BJ (cell line): Measurements from ENCODE around the gene PROCR. TPM values are rescaled to one million over a fixed set of nuclear protein-coding genes. Genes with fewer than 3 reads are reported as not detected.
"Not testable (repeated sequence)": the region's sequence is repeated elsewhere in the genome, so short reads cannot be mapped to it uniquely, and the experiment has no call there.

ENCODE experiments used
- CTCF ChIA-PET: fragments of 350-600 bp; formaldehyde crosslinking; extraction: SDS; loops from one replicate; lab custom pipeline; 2021; ENCODE audit warnings: antibody characterized with exemption, inconsistent platforms; lab: Yijun Ruan, JAX
- POLR2A ChIA-PET: fragments of 300-600 bp; sonication (Branson Sonifier 250); formaldehyde crosslinking; extraction: SDS; loops from one replicate; lab custom pipeline; 2021; ENCODE audit warnings: antibody characterized with exemption; lab: Charles Lee
- DNase-seq: peaks from one replicate; pipeline ENCODE4 v3.0.0-alpha.2; 2011; ENCODE audit warnings: low read depth
- H3K27me3 ChIP-seq: 2 replicates; pipeline ENCODE4 v1.6.0; 2011; ENCODE audit warnings: low read length; ENCODE audit not compliant: control insufficient read depth, insufficient read depth
- H3K36me3 ChIP-seq: 2 replicates; pipeline ENCODE4 v1.5.1; 2011; ENCODE audit warnings: low read length; ENCODE audit not compliant: control insufficient read depth, insufficient read depth
- H3K4me3 ChIP-seq: 2 replicates; pipeline ENCODE4 v1.5.1; 2011; ENCODE audit warnings: low read depth, mild to moderate bottlenecking, control low read depth, low read length
- polyA plus RNA-seq: library from polyadenylated mRNA; depleted of rRNA; stranded (reverse); fragments of >200 nt; gene quantifications from 2 replicates; pipeline ENCODE4 v1.2.3, GENCODE V29; 2011
- TF ChIP-seq, protein P1 (sequence below): IDR thresholded peaks from 2 replicates; pipeline ENCODE4 v1.5.1; 2011; ENCODE audit warnings: low read depth, mild to moderate bottlenecking, control low read depth, inconsistent platforms, low read length, moderate library complexity; ENCODE audit not compliant: insufficient read depth

The PROCR gene
- polyA plus RNA-seq, 1 experiment, result 32.8 TPM

DNA sequence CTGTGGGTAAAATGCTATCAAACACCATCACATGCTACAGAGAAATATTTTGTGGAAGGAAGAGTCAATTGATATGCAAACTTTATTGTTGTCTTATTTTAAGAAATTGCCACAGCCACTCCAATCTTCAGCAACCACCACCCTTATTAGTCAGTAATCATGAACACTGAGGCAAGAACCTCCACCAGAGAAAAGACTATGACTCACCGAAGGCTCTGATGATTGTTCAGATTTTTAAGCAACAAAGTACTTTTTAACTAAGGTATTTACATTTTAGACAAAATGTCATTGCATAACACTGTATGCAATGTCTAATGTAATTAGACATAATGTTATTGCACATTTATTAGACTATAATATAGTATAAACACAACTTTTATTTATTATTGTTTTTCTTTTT is 28.4 kb downstream of the PROCR start:
- H3K36me3 ChIP-seq, result no peaks in the 10 kb centered on the region
- DNase-seq, result peak; percentile 53
- H3K4me3 ChIP-seq, result no peak overlapping the region
- ChIA-PET POLR2A (no interaction called here), CTCF (no interaction called here)
- no peaks in the 10 kb centered on the region for H3K27me3 ChIP-seq
- TF ChIP-seq, protein P1, sequence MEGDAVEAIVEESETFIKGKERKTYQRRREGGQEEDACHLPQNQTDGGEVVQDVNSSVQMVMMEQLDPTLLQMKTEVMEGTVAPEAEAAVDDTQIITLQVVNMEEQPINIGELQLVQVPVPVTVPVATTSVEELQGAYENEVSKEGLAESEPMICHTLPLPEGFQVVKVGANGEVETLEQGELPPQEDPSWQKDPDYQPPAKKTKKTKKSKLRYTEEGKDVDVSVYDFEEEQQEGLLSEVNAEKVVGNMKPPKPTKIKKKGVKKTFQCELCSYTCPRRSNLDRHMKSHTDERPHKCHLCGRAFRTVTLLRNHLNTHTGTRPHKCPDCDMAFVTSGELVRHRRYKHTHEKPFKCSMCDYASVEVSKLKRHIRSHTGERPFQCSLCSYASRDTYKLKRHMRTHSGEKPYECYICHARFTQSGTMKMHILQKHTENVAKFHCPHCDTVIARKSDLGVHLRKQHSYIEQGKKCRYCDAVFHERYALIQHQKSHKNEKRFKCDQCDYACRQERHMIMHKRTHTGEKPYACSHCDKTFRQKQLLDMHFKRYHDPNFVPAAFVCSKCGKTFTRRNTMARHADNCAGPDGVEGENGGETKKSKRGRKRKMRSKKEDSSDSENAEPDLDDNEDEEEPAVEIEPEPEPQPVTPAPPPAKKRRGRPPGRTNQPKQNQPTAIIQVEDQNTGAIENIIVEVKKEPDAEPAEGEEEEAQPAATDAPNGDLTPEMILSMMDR, result no peak

DNA sequence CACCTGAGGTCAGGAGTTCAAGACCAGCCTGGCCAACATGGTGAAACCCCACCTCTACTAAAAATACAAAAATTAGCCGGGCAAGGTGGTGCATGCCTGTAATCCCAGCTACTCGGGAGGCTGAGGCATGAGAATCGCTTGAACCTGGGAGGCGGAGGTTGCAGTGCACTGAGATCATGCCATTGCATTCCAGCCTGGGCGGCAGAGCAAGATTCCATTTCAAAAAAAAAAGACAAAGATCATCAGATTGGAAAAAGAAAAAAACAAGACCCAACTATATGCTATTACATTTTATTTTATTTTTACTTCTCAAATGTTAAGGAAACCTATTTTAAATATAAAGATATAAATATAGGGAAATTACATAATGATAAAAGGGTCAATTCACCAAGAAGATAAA is 29.6 kb downstream of the PROCR start:
- DNase-seq, H3K27me3 ChIP-seq, H3K4me3 ChIP-seq, POLR2A ChIA-PET, H3K36me3 ChIP-seq: not testable (repeated sequence)
- CTCF ChIA-PET, result interaction anchor here (0.9 kb wide), 1 partner anchor 55 kb away, joined by 3 read pairs; the partner anchor contains the start of gene EDEM2

DNA sequence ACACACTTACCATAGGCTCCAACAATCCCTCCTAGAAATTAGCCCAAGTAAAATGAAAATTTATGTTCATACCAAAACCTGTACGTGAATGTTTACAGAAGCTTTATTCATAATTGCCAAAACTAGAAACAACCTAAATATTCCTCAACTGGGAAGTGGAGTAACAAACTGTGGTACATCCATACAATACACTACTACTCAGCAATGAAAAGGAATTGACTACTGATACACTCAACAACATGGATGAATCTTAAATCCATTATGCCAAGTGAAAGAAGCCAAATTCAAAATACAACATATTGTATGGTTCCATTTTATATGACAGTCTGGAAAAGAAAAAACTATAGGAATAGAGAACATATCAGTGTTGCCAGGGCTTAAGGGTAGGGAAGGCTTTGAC is 34.9 kb downstream of the PROCR start:
- DNase-seq, result no peak
- H3K4me3 ChIP-seq, result no peak overlapping the region
- TF ChIP-seq, protein P1, result no peak
- POLR2A ChIA-PET, result no interaction called here
- no peaks in the 10 kb centered on the region for H3K27me3 ChIP-seq
- CTCF ChIA-PET, result interaction anchor here (3.8 to 5.0 kb wide), 2 partner anchors 61 to 110 kb away, joined by 48 to 61 read pairs; partner anchors contain the start of gene EDEM2
- H3K36me3 ChIP-seq, result no peaks in the 10 kb centered on the region

DNA sequence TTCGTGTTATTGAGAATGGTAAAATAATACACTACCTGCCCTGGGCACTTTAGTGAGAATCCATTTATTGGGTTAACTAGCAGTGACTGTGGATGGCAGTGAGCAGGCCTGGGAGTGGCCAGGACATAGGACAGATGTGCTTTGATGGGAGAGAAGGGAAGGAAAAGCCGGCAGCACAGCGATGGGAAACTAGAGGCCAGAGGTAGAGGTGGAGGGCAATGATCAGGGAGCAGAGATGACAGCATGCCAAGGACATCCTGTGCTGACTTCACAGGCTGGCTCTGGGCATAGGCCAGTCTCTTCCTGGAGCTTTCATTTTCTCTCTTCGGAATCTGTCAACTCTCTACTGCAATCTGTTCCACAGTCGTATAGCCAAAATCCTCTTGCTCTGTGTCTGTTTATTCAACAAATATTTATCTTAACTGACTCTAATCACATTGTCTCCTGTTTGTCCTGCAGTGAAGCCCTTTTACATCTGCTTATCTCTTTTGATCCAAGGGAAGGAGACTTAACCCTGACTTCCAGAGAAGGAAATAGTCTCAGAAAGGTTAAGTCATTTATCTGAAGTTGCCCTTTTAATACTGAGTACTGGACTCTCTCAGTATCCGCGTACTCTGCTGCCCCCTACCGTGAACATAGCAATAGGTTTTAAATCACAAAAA is 36.2 kb downstream of the PROCR start:
- TF ChIP-seq, protein P1, result peak; percentile 74
- no peaks in the 10 kb centered on the region for H3K27me3 ChIP-seq
- no peak for DNase-seq
- POLR2A ChIA-PET, result no interaction called here
- no peaks in the 10 kb centered on the region for H3K36me3 ChIP-seq
- CTCF ChIA-PET, result interaction anchor here (0.6 to 5.0 kb wide), 19 partner anchors 10 to 372 kb away, joined by 3 to 61 read pairs (median 4); partner anchors contain the start of genes EDEM2 and MMP24
- H3K4me3 ChIP-seq, result no peak overlapping the region

DNA sequence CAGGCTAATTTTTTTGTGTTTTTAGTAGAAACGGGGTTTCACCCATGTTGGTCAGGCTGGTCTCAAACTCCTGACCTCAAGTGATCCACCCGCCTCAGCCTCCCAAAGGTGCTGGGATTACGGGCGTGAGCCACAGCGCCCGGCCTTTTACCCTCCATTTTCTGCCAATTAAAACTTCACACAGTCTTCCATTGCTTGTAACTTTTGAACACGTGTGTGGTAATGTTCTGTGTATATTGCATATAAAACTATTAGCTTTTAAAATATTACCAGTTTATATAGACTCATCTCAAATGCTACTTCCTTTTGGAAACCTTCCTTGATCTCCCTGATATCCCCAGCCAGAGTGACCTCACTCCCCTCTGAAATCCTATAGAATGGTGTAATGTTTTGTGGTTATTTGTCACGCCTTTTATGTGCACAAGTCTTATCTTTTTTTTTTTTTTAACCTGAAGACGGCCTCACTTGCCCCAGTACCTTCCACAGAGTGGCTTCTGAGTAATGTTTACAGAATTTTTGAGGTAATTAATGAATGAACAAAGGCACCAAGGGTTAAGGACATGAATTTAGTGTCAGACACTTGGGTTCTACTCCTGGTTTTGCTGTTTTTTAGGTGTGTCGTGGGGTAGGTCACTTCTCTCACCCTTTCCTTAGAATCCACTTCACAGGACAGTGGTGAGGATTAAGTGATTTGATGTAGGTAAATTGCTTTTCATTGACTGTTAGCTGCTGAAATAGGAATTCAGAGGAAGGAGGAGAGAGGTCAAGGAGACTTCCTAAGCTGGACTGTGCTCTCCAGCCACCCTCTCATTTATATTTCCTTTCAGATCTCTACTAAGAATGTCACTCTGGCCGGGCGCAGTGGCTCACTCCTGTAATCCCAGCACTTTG is 43.4 kb downstream of the PROCR start:
- DNase-seq, result no peak
- CTCF ChIA-PET, result interaction anchor here (1.0 to 1.5 kb wide), 2 partner anchors 54 to 71 kb away, joined by 4 to 5 read pairs; no protein-coding TSS in a partner anchor
- POLR2A ChIA-PET, result no interaction called here

More for the DNA sequence above, 43.4 kb downstream of the PROCR start:
- Histone ChIP-seq H3K36me3 (no peaks in the 10 kb centered on the region), H3K27me3 (no peaks in the 10 kb centered on the region; the same call in 1 of the 2 replicates), H3K4me3 (no peak overlapping the region)
- TF ChIP-seq, protein P1, result no peak
